IMR-90 (cell line): ENCODE data around the gene CASS4. TPM values are rescaled to one million over a fixed set of nuclear protein-coding genes. Genes with fewer than 3 reads are reported as not detected.

ENCODE experiments used
- ATAC-seq: fragments of 200-7000 bp; cut with Tn5 transposase; 2 replicates; pipeline ENCODE4 v1.9.1; 2020; ENCODE audit warnings: low read depth, mild to moderate bottlenecking, moderate library complexity
- BruUV-seq: library from RNA; stranded (reverse); fragments of 400-500 nt; replicated peaks from 2 replicates; lab custom pipeline; 2021; lab: Mats Ljungman, UMichigan
- CTCF ChIA-PET: fragments of 300-600 bp; formaldehyde crosslinking; extraction: SDS; loops from one replicate; lab custom pipeline; 2021; ENCODE audit warnings: antibody characterized with exemption; lab: Yijun Ruan, JAX
- POLR2A ChIA-PET: fragments of 300-600 bp; sonication (Branson Sonifier 250); formaldehyde crosslinking; loops from one replicate; lab custom pipeline; 2022; ENCODE audit warnings: antibody characterized with exemption; ENCODE audit not compliant: unreplicated experiment; lab: Charles Lee
- DNase-seq: peaks from one replicate; pipeline ENCODE4 v3.0.0; 2013
- H2AFZ ChIP-seq: replicated peaks from 2 replicates; pipeline ENCODE3; 2013; ENCODE audit warnings: low read length, mild to moderate bottlenecking; ENCODE audit not compliant: poor library complexity
- H2AK5ac ChIP-seq: 2 replicates; pipeline ENCODE4 v1.6.1; 2013; ENCODE audit warnings: low read depth, low read length, inconsistent platforms
- H2AK9ac ChIP-seq: replicated peaks from 2 replicates; pipeline ENCODE3; 2013; ENCODE audit warnings: mild to moderate bottlenecking, low read depth, low read length, moderate library complexity; ENCODE audit not compliant: poor library complexity
- H2BK120ac ChIP-seq: 2 replicates; pipeline ENCODE4 v1.6.1; 2013; ENCODE audit warnings: low read depth, low read length, inconsistent platforms
- H2BK15ac ChIP-seq: 3 replicates; pipeline ENCODE4 v1.6.1; 2013; ENCODE audit warnings: low read depth, low read length, inconsistent platforms
- H2BK20ac ChIP-seq: 2 replicates; pipeline ENCODE4 v1.6.1; 2013; ENCODE audit warnings: low read depth, mild to moderate bottlenecking, inconsistent platforms, low read length, moderate library complexity
- H2BK5ac ChIP-seq: 2 replicates; pipeline ENCODE4 v1.6.1; 2013; ENCODE audit warnings: mild to moderate bottlenecking, low read depth, low read length, inconsistent platforms; ENCODE audit not compliant: poor library complexity, severe bottlenecking
- H3K14ac ChIP-seq: replicated peaks from 2 replicates; pipeline ENCODE4 v1.6.1; 2013; ENCODE audit warnings: low read depth, low read length, inconsistent platforms
- H3K18ac ChIP-seq: 2 replicates; pipeline ENCODE4 v1.6.1; 2013; ENCODE audit warnings: low read depth, low read length, control low read depth
- H3K23ac ChIP-seq: 2 replicates; pipeline ENCODE4 v1.6.1; 2013; ENCODE audit warnings: low read depth, low read length, inconsistent platforms
- H3K27ac ChIP-seq: 2 replicates; pipeline ENCODE4 v1.5.1; 2013; ENCODE audit warnings: mild to moderate bottlenecking, control low read depth, low read length; ENCODE audit not compliant: insufficient read depth
- H3K27me3 ChIP-seq: 2 replicates; pipeline ENCODE4 v1.6.1; 2013; ENCODE audit warnings: low read length; ENCODE audit not compliant: control insufficient read depth, insufficient read depth
- H3K36me3 ChIP-seq: 2 replicates; pipeline ENCODE4 v1.6.1; 2013; ENCODE audit warnings: low read length, mixed read lengths; ENCODE audit not compliant: control insufficient read depth, insufficient read depth
- H3K4ac ChIP-seq: 2 replicates; pipeline ENCODE4 v1.6.1; 2013; ENCODE audit warnings: low read depth, low read length, inconsistent platforms
- H3K4me1 ChIP-seq: 2 replicates; pipeline ENCODE4 v1.6.1; 2013; ENCODE audit warnings: low read length, mixed read lengths; ENCODE audit not compliant: control insufficient read depth, insufficient read depth
- H3K4me2 ChIP-seq: 2 replicates; pipeline ENCODE4 v1.6.1; 2013; ENCODE audit warnings: low read depth, mild to moderate bottlenecking, control low read depth, low read length, moderate library complexity
- H3K4me3 ChIP-seq: 2 replicates; pipeline ENCODE4 v1.5.1; 2013; ENCODE audit warnings: low read depth, mild to moderate bottlenecking, control low read depth, low read length, moderate library complexity; ENCODE audit not compliant: insufficient read depth
- H3K56ac ChIP-seq: 2 replicates; pipeline ENCODE4 v1.6.1; 2013; ENCODE audit warnings: low read length, inconsistent platforms; ENCODE audit not compliant: insufficient read depth; ENCODE audit errors: extremely low read depth
- H3K79me1 ChIP-seq, 2 experiments: 2 replicates each; pipeline ENCODE4 v1.6.1; 2013; ENCODE audit warnings: low read length in 2 of 2, inconsistent platforms in 1 of 2, low read depth in 1 of 2
- H3K9ac ChIP-seq: 2 replicates; pipeline ENCODE4 v1.6.1; 2013; ENCODE audit warnings: low read depth, low read length, control low read depth
- H3K9me1 ChIP-seq: 2 replicates; pipeline ENCODE4 v1.6.1; 2013; ENCODE audit warnings: low read length, inconsistent platforms; ENCODE audit not compliant: insufficient read depth
- H3K9me3 ChIP-seq: 2 replicates; pipeline ENCODE4 v1.6.1; 2013; ENCODE audit warnings: low read length; ENCODE audit not compliant: control insufficient read depth, insufficient read depth
- H4K20me1 ChIP-seq: 2 replicates; pipeline ENCODE4 v1.6.1; 2013; ENCODE audit warnings: low read length, inconsistent platforms; ENCODE audit not compliant: insufficient read depth
- H4K5ac ChIP-seq: 2 replicates; pipeline ENCODE4 v1.6.1; 2013; ENCODE audit warnings: mild to moderate bottlenecking, low read depth, low read length, control low read depth
- H4K8ac ChIP-seq, 2 experiments: 2 replicates each; pipeline ENCODE4 v1.6.1; 2013; ENCODE audit warnings: low read depth in 2 of 2, low read length in 2 of 2, control low read depth in 1 of 2, inconsistent platforms in 1 of 2
- H4K91ac ChIP-seq: 2 replicates; pipeline ENCODE4 v1.6.1; 2013; ENCODE audit warnings: low read depth, low read length, inconsistent platforms; ENCODE audit not compliant: insufficient read depth
- BHLHE40 ChIP-seq: fragments of 150-350 bp; IDR thresholded peaks from 2 replicates; pipeline ENCODE4 v1.6.1; 2016; ENCODE audit warnings: mild to moderate bottlenecking, low read depth, low read length
- CEBPB ChIP-seq: IDR thresholded peaks from 2 replicates; pipeline ENCODE4 v1.6.1; 2012; ENCODE audit warnings: low read depth, low read length, improper control_type of control experiment
- CHD1 ChIP-seq: IDR thresholded peaks from 2 replicates; pipeline ENCODE4 v1.6.1; 2012; ENCODE audit warnings: low read depth, low read length, improper control_type of control experiment
- ELK1 ChIP-seq: fragments of 150-350 bp; IDR thresholded peaks from 2 replicates; pipeline ENCODE4 v1.6.1; 2016; ENCODE audit warnings: low read depth, mild to moderate bottlenecking, low read length, moderate library complexity, borderline replicate concordance
- FOS ChIP-seq: fragments of 150-350 bp; IDR thresholded peaks from 2 replicates; pipeline ENCODE4 v1.6.1; 2016; ENCODE audit warnings: low read depth, low read length
- MAFK ChIP-seq: IDR thresholded peaks from 2 replicates; pipeline ENCODE4 v1.6.1; 2012; ENCODE audit warnings: low read depth, low read length, improper control_type of control experiment
- MAZ ChIP-seq: IDR thresholded peaks from 2 replicates; pipeline ENCODE4 v1.6.1; 2012; ENCODE audit warnings: low read depth, mild to moderate bottlenecking, low read length, improper control_type of control experiment, moderate library complexity, borderline replicate concordance
- MXI1 ChIP-seq: IDR thresholded peaks from 2 replicates; pipeline ENCODE4 v1.6.1; 2012; ENCODE audit warnings: low read depth, mild to moderate bottlenecking, low read length, moderate library complexity, borderline replicate concordance
- NFE2L2 ChIP-seq: fragments of 150-350 bp; IDR thresholded peaks from 2 replicates; pipeline ENCODE4 v1.6.1; 2016; ENCODE audit warnings: low read depth, mild to moderate bottlenecking, low read length
- POLR2A ChIP-seq: IDR thresholded peaks from 2 replicates; pipeline ENCODE4 v1.6.1; 2012; ENCODE audit warnings: mild to moderate bottlenecking, low read depth, low read length
- RAD21 ChIP-seq: IDR thresholded peaks from 2 replicates; pipeline ENCODE4 v1.6.1; 2012; ENCODE audit warnings: low read length, improper control_type of control experiment
- RCOR1 ChIP-seq: IDR thresholded peaks from 2 replicates; pipeline ENCODE4 v1.6.1; 2012; ENCODE audit warnings: mild to moderate bottlenecking, low read length, improper control_type of control experiment; ENCODE audit not compliant: insufficient replicate concordance
- SMC3 ChIP-seq: fragments of 150-350 bp; IDR thresholded peaks from 2 replicates; pipeline ENCODE4 v1.6.1; 2016; ENCODE audit warnings: low read depth, mild to moderate bottlenecking, antibody characterized with exemption, low read length, moderate library complexity
- WGBS, 2 experiments: methylation state at CpG; one replicate each; pipeline versions ENCODE4 v1.1.5 to v1.1.7; 2013; ENCODE audit warnings: missing lambda C conversion rate in 2 of 2; ENCODE audit not compliant: insufficient read length in 1 of 2; ENCODE audit errors: extremely low coverage in 2 of 2; 5-methylcytosine and 5-hydroxymethylcytosine counted together
- dilution Hi-C: fragments of 300-500 bp; cut with HindIII; formaldehyde crosslinking; loops from one replicate; pipeline ENCODE4 v1.14.3; 2018; ENCODE audit warnings: low sequenced_read_pairs; ENCODE audit not compliant: unreplicated experiment
- in situ Hi-C: fragments of 300-500 bp; cut with MboI; formaldehyde crosslinking; loops from 3 replicates; pipeline ENCODE4 v1.14.3; 2019; ENCODE audit warnings: low sequenced_read_pairs, inconsistent platforms, mixed read lengths
- intact Hi-C: fragments of 100-400 bp; cut with micrococcal nuclease; formaldehyde crosslinking; loops from 2 replicates; pipeline ENCODE4 v1.10.0; 2022
- polyA plus RNA-seq, 3 experiments: library from polyadenylated mRNA; depleted of rRNA; stranded (reverse); fragments of >200 nt; gene quantifications; 2 replicates each; pipeline ENCODE4 v1.2.3, GENCODE V29; 2012; ENCODE audit warnings: low replicate concordance in 1 of 3
- total RNA-seq: library from RNA; depleted of rRNA; stranded (reverse); fragments of >200 nt; gene quantifications from 2 replicates; pipeline ENCODE4 v1.2.3, GENCODE V29; 2012
- TF ChIP-seq, protein P1 (sequence below): fragments of 150-350 bp; IDR thresholded peaks from 2 replicates; pipeline ENCODE4 v1.6.1; 2017; ENCODE audit warnings: mild to moderate bottlenecking, antibody characterized with exemption, low read length, low read depth

Gene CASS4
- total and polyA plus RNA-seq, 2 of the 4 experiments (the other 2 are of a cell fraction): 25.8 to 26.5 TPM

GRCh38 chr20:56369179-56369578, 42.9 kb upstream of the CASS4 start (continued):
- TF ChIP-seq MAFK (no peak), CEBPB (no peak), FOS (no peak)

- H3K79me1 ChIP-seq: peaks cover 36 to 44% of the 10 kb centered on the region in 2 experiments
- no peaks in the 10 kb centered on the region for H4K20me1 ChIP-seq
- dilution Hi-C loops (no loop called here), in situ Hi-C loops (loop anchor here (25.0 kb wide), 1 partner anchor 415 kb away; no protein-coding TSS in a partner anchor), intact Hi-C loops (no loop called here)
- H3K36me3 ChIP-seq: peaks cover 16% of the 10 kb centered on the region
- no peak overlapping the region for H3K27ac ChIP-seq
- H2AK9ac ChIP-seq: no peak overlapping the region
- no peak overlapping the region for H3K4me3 ChIP-seq
- H3K4ac ChIP-seq: no peak overlapping the region
- H3K9me3 ChIP-seq: no peaks in the 10 kb centered on the region
- H4K8ac ChIP-seq: no peak overlapping the region
- ATAC-seq (no peak), DNase-seq (no peak)
- no peak overlapping the region for H3K23ac ChIP-seq
- H2AFZ ChIP-seq: no peak overlapping the region
- H3K27me3 ChIP-seq: no peaks in the 10 kb centered on the region
- no peak overlapping the region for H2BK20ac ChIP-seq
- H3K18ac ChIP-seq: no peak overlapping the region
- no peak overlapping the region for H3K9ac ChIP-seq
- no peak overlapping the region for H3K4me2 ChIP-seq
- H2AK5ac ChIP-seq: no peak overlapping the region
- POLR2A ChIA-PET: no interaction called here
- H3K4me1 ChIP-seq: no peaks in the 10 kb centered on the region
- H3K14ac ChIP-seq: no peak overlapping the region
- TF ChIP-seq POLR2A: no peak
- TF ChIP-seq RCOR1: no peak
- no peak for TF ChIP-seq RAD21
- no peak for TF ChIP-seq FOS
- no peak for TF ChIP-seq MAFK
- TF ChIP-seq NFE2L2: no peak
- TF ChIP-seq, protein P1, sequence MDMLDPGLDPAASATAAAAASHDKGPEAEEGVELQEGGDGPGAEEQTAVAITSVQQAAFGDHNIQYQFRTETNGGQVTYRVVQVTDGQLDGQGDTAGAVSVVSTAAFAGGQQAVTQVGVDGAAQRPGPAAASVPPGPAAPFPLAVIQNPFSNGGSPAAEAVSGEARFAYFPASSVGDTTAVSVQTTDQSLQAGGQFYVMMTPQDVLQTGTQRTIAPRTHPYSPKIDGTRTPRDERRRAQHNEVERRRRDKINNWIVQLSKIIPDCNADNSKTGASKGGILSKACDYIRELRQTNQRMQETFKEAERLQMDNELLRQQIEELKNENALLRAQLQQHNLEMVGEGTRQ: no peak
- no peak for TF ChIP-seq CHD1
- TF ChIP-seq MAZ: no peak
- TF ChIP-seq ELK1: no peak
- no peak for TF ChIP-seq SMC3
- TF ChIP-seq BHLHE40: no peak
- no peak for TF ChIP-seq MXI1
- CTCF ChIA-PET: no interaction called here
- no TSS peak for BruUV-seq
- H3K9me1 ChIP-seq: peaks cover 9% of the 10 kb centered on the region
- H2BK120ac ChIP-seq: no peak overlapping the region
- H4K5ac ChIP-seq: no peak overlapping the region
- 98% methylated on average over 5 of the region's 11 CpGs; no CpG with 5 or more reads in 1 of the 2 experiments for WGBS, 2 experiments
- no peak overlapping the region for H2BK15ac ChIP-seq
- H4K91ac ChIP-seq: no peak overlapping the region
- H2BK5ac ChIP-seq: no peak overlapping the region
- no peak overlapping the region for H3K56ac ChIP-seq
These were observed 40.1 kb upstream of the CASS4 start for GRCh38 chr20:56371977-56372376.
